Hematopoietic multipotent progenitor cell treated with erythropoietin and hydrocortisone succinate and interleukin-3 and kit ligand, for 8 days (in vitro differentiated cells): ENCODE measurements around the gene GALNT6.
"Not testable (repeated sequence)": the region's sequence is repeated elsewhere in the genome, so short reads cannot be mapped to it uniquely, and the experiment has no call there.

Source experiments
- DNase-seq: peaks from one replicate; pipeline ENCODE4 v3.0.0-alpha.2; 2015

GALNT6 gene

DNA sequence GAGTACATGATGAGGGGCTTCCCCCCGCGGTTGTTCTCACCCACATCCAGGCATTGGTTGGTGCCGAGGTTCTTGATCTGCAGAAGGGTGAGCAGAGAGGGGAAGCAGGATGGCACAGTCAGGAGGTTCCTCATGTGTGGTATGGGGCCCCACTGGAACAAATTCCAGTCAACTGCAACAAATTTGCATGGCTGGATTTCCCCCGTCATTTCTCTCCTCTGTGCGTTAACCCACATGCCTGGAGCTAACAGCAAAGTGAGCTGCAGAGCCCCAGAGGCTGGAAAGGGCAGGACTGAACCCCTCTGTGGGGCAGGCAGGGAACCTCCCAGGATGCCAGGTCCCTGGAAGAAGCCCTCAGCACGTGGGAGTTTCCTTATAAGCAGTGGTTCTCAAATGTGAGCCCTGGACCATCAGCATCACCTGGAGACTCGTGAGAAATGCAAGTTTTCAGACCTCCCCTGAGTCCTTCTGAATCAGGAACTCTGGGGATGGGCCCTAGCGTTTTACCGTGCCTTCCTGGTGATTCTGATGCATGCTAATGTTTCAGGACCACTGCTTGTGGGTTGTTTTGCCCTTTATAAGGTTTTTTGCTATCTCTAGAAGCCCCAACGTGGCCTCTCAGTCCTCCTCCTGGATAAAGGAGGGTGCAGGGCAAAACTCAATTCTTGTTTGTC lies 33.7 kb downstream of the GALNT6 start:
- DNase-seq, result no peak

DNA sequence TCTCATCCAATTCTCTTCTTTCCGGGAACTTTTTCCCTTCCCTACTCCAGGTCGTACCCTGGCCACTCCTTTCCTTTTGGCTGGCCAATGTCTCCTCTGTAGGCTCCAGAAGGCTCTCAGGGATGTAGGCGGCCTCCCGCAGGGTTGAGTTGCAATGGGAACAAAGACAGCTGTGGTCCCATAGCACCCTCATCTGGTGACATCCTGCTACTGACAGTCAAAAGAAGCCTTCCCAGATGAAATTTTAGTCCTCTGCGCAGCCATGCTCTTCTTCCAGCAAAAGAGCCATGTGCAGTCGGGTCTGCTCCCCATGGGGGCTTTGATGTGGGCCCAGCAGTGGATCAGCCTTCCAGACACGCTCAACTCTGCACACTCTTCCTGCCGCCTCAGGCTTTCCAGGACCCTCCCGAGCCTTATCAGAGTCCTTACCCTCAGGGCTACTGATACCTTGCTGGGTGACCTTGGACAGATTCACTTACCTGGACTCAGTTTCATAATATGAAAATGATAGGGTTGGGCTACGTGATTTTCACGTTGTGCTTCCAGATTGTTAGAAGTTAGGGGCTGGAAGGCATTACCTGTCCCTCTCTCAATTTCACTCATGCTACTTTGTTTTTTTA lies 39.2 kb downstream of the GALNT6 start:
- DNase-seq, result peak; percentile 57

- no peak for DNase-seq
Measured at GRCh38 chr12:51349026-51349425, 42.2 kb downstream of the GALNT6 start.

GRCh38 chr12:51348116-51348515 lies 43.1 kb downstream of the GALNT6 start:
- no peak for DNase-seq

- no peak for DNase-seq
Measured at GRCh38 chr12:51346581-51346980, 44.6 kb downstream of the GALNT6 start, which contains the start of gene CELA1. Gene CELA1, minus strand, starts transcription at chr12:51346679. Its CDS starts 41 bp downstream, at chr12:51346638.

DNA sequence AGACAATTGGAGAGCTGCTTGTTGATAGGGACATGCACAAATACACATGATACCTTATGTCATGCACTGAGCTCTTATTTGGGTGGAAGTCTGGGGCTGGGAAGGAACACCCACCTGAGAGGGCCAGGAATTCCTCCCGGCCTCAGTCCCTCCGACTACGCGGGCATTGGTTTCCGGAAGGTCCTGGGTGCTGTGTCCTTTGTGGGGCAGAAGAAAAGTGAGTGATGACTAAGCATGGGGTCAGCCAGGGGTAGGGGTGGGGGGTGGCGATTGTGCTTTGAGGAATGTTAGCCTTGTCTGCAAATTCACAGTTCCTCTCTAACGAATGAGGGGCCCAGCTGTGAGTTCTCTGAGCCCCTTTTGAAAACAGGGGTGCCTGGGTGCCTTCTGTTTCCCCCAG lies 45.5 kb downstream of the GALNT6 start:
- no peak for DNase-seq

- DNase-seq, result no peak
Measured at GRCh38 chr12:51343201-51343600, 48.0 kb downstream of the GALNT6 start.

- no peak for DNase-seq
Measured at GRCh38 chr12:51342416-51342815, 48.8 kb downstream of the GALNT6 start.

DNA sequence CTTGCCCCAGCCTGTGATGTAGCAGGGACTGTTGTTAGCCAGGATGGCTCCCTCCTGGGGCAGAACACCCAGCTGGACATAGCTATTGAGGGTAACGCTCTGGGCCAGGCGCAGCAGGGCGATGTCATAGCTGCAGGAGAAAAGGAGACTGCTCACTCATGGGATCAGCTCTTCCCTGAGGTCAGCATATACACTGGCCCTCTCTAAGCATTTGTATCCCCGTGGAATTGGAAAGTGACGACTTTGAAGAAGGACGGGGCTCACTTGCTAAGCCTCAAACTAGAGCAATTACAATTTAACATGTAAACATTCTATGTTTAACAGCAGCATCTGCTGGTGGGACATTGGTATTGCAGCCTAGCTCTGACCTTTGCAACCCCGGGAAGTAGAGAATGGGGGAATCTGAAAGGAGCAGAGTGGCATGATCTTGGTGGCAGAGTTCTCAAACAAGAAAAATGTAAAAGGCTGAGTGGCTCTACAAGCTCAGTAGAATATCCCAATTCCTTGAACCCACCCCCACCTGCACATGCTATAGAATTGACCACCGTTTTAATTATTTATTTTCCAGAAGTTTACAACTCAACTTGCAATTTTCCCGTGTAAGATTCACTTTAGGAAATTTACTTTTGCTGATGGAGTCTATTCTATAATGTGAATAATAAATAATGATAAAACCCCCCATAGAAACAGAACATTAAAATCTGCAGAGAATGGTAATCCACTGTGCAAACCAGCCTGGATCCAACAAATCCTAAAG lies 49.8 kb downstream of the GALNT6 start:
- peak; percentile 80 for DNase-seq

GRCh38 chr12:51339750-51340149 lies 51.5 kb downstream of the GALNT6 start:
- no peak for DNase-seq

GRCh38 chr12:51337336-51337735 lies 53.9 kb downstream of the GALNT6 start:
- DNase-seq, result not testable (repeated sequence)

GRCh38 chr12:51335931-51336330 lies 55.3 kb downstream of the GALNT6 start:
- DNase-seq, result no peak

GRCh38 chr12:51334764-51335163 lies 56.4 kb downstream of the GALNT6 start:
- no peak for DNase-seq

DNA sequence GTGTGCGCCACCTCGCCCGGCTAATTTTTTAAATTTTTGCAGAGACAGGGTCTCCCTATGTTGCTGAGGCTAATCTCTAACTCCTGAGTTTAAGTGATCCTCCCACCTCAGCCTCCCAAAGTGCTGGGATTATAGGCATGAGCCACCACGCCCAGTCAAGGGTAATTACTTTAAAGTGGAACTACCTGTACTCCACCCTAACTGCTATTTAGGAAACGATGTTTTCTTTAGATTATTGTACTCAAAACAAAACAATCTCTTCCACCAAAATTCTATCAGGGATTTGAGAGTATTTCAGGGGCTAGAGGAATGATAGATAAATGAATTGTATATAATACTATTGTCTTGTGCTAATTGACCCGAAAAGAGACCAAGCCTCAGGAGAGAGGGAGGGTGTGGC lies 57.7 kb downstream of the GALNT6 start:
- DNase-seq, result no peak

- no peak for DNase-seq
Measured at GRCh38 chr12:51330186-51330585, 61.0 kb downstream of the GALNT6 start.

GRCh38 chr12:51329742-51330141 lies 61.5 kb downstream of the GALNT6 start:
- no peak for DNase-seq

DNA sequence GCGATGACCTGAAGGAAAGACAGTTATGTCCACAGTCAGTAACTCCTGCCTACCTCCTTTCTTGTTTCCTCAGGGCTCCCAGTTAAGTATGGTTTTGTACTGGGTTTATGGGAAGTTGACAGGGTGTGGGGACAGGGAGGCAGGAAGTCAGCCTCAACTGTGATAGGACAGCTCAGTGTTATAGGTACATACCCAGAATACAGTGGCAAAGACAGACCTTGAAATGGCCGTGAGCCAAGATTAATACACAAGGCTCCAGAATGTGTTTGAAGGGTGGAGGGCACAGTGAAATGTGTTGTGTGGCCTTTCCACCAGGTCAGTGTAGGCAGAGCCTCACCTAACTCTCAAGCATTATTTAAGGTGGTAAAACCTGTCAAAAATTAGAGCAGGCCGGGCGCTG lies 62.6 kb downstream of the GALNT6 start:
- no peak for DNase-seq

GRCh38 chr12:51326698-51327439 lies 64.3 kb downstream of the GALNT6 start:
- DNase-seq, result peak; percentile 88

GRCh38 chr12:51324953-51325352 lies 66.3 kb downstream of the GALNT6 start:
- DNase-seq, result no peak

DNA sequence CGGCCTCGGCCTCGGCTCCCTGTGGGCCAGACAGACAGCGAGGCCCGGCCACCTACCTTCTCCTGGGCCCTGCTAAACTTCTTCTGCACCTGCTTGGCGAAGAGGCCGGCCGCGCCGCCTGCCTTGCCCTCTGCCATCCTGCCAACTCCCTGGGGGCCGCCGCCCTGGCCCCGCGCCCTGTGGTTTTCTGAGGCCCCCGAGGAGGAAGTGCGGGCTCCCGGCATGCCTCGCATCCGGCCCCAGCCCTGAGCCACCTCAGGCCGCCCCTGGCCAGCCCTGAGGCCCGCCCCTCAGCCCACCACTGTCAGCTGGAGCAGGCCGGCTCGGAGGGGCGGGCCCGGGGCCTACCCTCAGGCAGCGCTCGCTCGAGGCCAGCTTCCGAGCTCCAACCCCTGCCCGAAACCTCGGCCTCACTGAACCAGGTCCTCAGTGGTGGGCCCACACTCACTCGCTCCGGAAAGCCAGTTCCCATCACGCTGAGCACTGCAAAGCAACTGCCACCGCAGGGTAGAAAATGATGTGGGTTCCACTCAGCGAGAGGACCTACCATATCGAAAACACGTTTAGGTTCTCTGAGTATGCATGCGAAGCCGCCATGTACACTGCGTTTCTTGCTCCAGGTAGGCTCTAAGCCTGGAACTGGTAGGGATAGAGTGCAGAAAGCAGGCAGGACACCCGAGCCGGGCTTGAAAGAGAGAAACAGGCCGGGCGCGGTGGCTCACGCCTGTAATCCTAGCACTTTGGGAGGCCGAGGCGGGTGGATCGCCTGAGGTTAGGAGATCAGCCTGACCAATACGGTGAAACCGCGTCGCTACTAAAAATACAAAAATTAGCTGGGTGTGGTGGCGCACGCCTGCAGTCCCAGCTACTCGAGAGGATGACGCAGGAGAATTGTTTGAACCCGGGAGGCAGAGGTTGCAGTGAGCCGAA lies 67.0 kb downstream of the GALNT6 start, which contains the start of gene BIN2:
Gene BIN2, minus strand, starts transcription at position 209 of the 930 bp plus-strand sequence. Its CDS starts 72 bp downstream, at position 137.
- DNase-seq, result peak; percentile 74

GRCh38 chr12:51323317-51323960 lies 67.8 kb downstream of the GALNT6 start:
- DNase-seq, result peak; percentile 49
